ELR (cell line): ENCODE results near the gene STOML1.

ENCODE experiments used
- DNase-seq: peaks from one replicate; pipeline ENCODE4 v3.0.0-alpha.2; 2015; ENCODE audit warnings: low read depth

The STOML1 gene

DNA sequence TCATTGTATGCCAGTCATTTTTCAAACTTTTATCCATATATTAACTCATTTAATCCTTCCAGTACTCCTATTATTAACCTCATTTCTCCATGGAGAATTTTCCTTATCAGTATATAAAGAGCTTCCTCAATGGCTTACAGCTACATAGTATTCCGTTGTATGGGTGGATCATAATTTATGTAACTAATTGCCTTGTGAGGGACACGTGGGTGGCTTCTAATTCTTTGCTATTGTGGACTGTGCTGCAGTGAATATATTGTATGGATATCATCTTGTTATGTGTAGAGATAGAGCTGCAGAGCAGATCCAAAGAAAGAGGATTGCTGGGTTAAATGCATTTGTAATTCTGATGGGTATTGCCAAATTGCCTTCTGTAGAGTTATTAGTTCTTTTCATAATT is 27.6 kb upstream of the STOML1 start:
- DNase-seq: no peak

DNA sequence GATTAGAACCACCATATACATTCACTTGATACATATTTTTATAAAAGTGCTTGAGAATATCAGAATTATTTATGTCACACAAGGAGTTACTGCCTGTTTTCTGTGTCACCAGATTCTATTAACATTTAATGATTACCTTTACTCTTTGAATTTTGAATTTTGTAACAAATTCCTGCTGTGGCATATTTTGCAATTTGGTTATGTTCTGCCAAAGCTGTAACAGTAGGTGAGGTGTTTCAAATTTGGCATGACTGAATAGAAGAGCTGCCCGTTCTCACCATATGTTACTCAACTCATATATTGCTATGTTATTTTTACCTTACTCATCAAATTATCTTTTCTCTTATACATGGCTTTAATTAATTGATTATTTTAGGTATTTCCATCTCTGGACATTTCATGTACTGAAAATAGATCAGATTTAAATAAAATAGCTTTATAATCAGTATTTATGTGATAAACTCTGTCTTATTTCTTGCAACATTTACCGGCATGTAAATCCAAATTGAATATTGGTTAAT is 21.3 kb upstream of the STOML1 start:
- DNase-seq: no peak

DNA sequence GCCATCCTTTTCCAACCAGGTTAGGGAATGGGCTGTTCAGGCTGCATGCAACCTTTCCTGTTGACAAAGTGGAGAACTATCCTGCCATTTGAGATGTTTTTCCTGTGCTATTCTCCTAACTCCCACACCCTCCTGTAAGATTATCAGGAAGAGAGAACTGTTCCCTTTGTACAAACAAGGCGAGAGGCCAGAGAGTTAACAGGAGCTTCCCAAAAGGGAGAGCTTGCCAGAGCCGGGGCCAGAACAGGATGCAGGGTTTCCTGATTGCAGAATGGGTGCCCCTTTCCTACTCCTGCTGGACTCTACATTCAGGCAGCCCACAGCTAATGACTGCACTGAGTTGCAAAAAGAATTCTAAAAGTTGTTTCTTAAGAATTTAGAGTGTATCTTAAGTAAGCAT is 19.5 kb upstream of the STOML1 start:
- DNase-seq: no peak

DNA sequence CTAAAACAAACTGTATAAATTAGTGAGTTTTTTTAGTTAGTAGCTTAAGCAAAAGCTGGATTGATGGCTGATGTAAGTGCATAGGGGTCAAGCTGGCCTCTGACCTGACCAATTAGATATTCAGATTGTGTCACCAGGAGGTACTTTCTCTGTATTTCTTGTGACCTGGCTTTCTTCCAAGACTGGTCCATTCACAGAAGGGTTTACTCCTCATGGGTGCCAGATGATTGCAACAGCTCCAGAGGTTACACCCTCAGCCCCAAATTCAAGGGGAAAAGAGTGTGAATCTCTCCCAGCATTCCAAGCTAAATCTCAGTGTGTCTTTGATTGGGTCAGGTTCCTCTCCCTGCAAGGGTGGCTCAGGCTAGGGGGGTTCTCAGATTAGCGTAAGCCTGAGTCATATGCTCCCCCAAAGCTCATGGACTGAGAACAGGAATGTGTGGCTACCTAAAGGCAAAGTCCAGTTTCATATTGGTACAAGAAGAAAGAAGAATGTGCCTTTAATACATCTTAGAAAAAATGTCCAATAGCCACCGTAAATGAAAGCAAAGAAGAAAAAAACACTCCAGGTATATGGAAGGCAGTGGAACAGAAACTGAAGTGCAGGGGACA is 18.9 kb upstream of the STOML1 start:
- DNase-seq: no peak

DNA sequence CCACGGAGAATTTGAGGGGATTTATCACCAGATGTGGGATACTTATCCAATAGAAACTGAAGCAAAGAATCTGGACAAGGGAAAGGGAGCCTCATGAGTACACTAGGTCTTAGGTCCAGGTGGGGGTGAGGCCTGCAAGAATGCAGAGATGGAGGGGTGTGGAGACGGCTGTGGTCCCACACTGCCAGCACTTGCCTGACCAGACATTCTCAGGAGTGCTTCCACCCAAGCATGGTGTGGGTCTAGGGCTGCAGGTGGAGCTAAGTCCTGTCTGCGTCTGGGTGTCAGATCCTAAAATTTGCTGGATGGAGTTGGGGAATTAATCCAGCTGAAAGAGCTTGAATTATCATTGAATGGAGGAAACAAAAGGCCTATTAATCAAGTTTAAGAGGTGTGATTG is 16.8 kb upstream of the STOML1 start:
- DNase-seq: no peak

DNA sequence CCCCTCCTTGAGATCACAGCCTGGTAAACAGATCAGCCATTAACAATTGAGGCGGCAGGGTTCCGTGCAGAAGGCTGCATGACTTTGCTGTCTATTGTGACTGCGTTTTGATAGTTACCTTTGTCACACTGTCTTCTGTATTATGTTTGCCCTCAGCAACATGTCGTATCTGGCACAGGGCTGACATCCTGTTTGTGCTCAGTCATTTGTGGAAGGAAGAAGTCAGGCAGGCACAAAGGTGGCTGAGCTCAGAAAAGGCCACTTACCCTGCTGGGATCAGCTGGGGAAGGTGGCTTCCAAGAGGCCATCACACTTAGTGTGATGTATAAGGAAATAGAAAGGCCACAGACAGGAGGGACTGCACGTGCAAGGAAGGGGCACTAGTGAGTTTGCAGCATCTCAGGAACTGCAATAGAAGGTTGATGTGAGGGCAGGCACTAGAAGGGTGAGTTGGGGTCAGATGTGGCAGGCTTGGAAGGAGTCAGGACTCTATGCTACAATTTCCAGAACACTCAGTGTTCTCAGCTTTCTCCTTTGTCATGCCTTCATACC is 15.8 kb upstream of the STOML1 start:
- no peak for DNase-seq

DNA sequence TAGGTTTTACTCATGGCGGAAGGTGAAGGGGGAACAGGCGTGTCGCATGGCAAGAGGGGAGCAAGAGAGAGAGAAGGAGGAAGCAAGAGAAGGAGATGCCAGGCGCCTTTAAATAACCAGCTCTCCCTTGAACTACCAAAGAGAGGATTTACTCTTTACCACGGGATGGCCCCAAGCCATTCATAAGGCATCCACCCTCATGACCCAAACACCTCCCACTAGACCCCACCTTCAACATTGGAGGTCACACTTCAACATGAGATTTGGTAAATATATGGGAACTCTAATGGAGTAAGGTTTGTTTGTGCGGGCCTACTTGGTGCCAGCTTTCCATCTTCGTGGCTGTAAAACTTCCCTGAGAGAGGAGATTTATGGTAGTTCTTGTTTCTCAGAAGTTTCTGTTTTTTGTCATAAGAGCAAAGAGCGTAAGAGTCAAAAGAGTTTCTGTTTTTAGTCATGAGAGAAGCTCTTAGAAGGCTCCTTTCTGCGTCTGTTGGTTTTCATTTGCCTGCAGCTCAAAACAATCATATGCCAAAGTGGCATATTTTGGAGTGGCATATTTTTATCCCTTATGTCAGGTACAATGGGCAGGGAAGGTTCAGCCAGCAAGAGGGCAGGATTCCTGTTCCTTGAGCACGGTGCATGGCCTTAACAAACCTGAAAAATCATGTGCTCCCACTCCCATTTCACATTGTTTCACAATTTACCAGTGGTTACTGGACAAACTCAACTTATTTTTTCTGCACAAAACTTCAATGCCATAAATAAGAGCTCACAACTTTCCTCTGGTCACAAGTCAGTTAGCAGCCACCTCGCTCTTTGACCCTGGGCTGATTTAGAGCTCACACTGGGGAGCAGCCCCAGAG is 14.9 kb upstream of the STOML1 start:
- DNase-seq: no peak

DNA sequence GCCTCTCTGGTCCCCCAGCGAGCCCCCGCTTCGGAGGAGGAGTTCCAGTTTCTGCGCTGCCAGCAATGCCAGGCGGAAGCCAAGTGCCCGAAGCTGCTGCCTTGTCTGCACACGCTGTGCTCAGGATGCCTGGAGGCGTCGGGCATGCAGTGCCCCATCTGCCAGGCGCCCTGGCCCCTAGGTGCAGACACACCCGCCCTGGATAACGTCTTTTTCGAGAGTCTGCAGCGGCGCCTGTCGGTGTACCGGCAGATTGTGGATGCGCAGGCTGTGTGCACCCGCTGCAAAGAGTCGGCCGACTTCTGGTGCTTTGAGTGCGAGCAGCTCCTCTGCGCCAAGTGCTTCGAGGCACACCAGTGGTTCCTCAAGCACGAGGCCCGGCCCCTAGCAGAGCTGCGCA is 5.9 kb upstream of the STOML1 start:
- no peak for DNase-seq

DNA sequence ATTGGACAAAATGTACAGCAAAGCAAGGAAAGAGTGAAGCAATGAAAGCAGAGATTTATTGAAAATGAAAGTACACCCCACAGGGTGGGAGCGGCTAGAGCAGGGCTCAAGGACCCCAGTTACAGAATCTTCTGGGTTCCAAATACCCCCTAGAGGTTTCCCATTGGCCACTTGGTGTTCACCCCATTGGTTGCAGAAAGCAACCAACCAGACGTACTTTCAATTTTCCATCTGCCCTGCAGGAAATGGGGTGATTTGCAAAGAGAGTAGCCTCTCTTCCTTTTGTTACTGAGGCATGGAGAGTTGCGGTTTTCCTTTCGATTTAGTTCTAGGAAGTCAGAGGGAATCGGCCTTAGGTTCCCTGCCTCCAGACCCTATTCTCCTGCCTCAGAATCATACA is 4.8 kb upstream of the STOML1 start:
- DNase-seq: peak; percentile 77

DNA sequence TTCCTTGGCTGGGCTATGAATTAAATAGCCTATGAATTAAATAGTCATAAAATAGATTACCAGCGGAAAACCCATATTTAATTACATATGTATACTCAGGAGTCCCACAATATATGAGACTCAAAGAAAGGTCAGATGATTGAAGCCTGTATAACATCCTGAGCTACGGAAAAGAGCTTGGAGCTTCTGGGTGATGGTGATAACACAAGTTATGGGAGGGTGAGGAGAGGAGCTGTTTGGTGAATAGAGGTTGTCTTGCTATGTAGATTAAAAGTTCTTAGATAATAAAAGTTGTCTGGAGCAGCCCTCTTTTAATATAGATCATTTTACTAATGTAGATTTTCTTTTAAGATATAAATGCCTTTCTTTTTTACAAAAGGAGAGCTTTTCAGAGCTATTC is 4.2 kb upstream of the STOML1 start:
- no peak for DNase-seq

DNA sequence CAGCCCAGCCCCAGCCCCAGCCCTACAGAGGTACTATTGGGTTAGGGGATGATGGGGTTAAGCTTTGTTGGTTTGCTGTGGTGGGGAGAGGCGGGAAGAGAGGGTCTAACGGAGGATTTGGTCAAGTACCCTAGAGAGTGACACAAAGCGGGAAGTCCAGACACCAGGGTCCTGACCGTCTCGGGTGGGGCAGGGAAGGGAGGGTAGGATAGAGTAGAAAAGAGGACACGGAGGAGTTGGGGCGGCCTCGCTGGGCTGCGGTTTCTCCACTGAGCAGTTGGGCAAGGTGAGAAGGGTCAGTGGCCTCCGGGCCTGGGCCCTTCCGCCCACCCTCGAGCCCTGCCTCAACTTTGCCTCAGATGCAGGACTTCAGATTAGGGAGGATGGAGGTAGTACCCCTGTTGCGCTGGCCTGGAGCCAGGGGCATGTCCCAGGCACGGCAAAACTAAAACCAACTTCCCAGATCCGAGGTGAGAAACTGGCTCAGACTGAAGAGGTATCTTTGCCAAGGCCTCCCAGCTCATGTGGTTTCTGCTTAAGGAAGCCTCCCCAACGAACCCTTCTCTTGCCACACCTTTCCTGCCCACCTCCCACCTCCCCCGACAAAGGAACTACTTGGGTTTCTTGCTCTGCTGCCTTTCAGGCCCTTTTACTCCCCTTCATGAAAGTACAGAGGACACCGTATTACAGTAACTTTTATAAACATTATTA is 3.0 kb upstream of the STOML1 start:
- DNase-seq: no peak

DNA sequence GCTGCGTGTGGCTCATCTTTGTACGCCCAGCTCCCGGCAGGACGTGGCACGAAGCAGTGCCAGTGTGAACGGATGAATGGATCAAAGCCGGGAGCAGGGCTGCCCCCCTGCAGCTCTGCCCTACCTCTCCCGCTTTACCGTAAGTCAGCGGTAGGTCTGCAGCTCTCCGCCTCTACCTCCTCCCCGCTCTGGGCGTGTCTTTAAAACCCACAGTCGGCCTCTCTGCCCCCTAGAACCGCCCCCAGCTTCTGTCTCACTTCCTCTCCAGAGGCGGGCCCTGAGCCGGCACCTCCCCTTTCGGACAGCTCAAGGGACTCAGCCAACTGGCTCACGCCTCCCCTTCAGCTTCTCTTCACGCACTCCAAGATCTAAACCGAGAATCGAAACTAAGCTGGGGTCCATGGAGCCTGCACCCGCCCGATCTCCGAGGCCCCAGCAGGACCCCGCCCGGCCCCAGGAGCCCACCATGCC is 2.4 kb upstream of the STOML1 start, which contains the start of gene PML:
Gene PML, plus strand, starts transcription at position 304 of the 471 bp plus-strand sequence. Its CDS starts 97 bp downstream, at position 401.
- DNase-seq: peak; percentile 97

DNA sequence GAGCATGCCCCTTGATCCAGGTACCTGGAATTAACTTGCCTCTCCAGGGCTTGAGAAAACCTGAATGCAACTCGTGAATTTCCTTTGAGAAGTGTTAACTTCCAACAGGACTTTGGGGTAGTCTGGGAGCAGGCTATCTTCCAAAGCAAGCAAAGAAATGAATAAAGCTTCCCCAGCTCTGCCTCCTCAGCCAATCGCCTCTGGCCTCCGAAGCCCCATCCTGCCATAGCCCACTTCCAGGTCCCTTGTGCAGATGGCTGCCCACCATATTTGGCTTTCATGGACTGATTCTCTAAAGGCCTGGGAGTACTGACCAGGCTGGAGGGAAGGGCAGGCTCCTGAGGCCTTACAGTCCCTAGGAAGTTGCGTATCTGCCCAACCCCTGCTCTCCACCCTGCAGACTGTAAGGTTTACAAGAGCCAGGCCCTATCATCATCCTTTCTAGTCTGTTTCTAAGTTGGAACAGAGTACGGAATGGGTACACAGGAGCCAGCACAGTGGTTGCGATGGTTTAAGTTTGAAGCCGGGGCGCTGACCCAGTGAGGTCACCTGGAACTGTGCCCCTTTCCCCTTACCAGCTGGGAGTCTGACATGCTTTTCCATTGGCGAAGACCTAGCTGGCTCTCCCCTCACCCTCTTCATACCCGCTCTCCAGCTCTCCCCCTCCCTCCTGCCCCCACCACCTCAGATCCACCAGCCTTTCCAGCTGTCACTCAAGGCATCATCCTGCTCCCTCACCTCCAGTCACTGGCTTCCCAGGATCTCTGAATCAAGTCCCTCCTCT is 1.3 kb upstream of the STOML1 start:
- no peak for DNase-seq

DNA sequence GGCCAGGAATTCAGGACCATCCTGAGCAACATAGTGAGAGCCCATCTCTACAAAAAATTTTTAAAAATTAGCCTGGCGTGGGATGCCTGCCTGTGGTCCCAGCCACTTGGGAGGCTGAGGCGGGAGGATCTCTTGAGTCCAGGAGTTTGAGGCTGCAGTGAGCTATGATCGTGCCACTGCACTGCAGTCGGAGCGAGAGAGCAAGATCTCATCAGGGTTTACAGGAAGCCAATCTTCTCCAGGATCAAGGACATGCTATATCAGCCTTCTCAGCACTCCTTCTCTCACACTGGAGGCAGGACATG is 451 bp upstream of the STOML1 start:
- no peak for DNase-seq

DNA sequence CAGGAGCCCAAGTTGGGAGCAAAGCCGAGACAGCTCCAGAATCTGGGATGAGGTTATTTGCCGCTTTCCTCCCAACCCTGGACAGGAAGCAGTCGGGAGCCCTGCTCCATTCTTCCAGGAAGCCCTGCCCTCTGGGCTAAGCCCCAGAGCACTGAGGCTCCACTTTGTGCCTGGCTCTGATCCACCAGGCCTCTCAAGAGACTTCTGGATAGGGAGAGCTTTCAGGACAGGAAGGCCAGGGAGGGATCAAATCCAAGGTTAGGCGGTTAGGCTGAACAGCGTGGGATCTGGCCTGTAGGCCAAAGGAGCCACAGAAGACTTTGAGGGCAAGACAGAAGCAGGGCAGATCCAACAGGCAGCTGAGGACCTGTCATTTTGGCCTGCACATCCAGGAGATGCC is 835 bp downstream of the STOML1 start:
- peak; percentile 36 for DNase-seq

DNA sequence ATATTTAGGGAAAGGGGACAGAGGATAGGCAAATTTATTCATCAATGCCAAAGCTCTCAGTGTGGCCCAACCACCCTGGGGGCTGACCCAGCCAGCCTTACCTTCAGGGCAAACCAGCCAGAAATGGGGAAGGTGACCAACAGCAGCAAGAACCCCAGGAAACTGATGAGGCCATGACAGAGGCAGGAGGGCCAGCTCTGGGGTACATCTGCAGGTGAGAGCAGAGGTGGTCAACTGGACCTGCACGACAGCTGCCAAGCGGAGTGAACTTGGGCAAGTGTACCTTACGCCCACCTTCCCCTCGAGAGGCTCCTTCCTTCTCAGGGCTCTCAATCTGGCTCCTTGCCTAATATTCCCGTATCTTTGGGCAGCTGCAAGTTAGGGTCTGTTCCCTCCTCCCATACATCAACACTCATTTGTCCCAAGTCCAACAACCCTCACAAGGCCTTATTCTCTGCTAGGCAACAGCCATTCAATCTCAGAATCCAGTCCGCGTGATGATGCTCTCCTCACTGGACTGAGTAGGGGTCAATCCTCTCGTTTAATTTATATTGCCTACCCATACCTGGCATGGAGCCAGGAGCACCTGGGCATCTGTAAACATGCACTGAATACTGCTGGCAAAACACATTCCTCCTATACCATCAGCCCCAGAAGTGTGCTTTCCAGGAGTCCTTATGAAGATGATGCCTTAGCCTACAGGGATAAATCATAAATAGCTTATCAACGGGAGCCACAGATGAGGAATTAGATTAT is 1.7 kb downstream of the STOML1 start:
- no peak for DNase-seq

DNA sequence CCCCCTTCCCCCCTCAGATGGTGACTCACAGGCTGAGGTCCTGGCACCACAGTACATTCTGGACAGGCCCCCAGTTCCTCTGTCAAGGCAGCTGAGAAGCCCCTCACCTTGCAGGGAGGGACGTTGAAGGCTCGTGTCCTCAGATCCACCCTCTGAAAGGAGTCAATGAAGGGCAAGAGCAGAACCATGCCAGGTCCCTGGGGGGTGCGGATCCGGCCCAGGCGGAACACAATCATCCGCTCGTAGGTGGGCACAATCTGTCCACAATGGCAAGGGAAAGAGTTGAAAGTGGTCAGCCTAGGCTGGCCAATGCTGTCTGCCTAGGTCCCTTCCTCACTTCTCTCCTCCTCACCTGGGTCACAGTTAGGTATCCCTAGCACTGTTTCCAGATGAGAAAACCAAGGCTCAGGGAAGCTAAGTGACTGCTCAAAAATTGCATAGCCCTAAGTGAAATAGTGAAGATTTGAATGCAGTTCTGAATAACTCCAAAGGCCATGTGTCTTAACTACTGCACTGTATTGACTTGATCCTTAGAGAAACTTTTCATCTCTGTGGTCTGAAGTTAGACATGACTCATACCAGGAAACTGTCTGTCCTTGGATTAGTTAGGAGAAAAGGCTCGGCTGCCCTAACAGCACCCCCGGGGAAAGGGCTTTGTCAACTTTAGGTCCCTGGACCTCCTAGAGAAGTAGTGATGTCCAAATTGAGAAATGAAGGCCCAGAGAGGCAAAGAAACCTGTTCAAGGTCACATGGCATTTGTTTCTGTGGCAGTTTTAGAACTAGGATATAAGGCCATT is 2.9 kb downstream of the STOML1 start:
- DNase-seq: peak; percentile 89

DNA sequence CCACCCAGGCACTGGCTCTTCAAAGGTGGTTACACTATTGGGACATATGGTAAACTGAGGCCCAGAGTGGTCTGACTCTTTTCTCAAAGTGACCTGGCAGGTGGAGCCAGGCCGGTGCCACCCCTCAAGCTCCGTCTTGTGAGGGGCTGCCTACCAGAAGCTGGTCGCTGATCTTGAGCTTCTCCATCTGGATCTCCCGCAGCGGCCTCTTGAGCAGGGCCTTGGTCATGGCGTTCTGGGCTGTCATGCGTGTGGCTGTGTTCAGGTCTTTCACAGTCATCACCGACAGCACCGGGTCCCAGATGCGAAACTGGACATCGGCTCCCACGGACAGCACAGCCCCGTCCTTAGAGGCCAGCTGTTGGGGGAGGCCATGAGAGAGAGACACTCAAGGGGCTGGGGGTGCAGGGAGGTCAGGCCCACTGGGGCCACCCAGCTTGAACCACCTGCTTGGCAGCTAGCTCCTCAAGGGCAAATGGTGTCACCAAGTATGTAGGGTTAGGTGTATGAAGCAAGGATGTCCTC is 3.6 kb downstream of the STOML1 start:
- DNase-seq: no peak

DNA sequence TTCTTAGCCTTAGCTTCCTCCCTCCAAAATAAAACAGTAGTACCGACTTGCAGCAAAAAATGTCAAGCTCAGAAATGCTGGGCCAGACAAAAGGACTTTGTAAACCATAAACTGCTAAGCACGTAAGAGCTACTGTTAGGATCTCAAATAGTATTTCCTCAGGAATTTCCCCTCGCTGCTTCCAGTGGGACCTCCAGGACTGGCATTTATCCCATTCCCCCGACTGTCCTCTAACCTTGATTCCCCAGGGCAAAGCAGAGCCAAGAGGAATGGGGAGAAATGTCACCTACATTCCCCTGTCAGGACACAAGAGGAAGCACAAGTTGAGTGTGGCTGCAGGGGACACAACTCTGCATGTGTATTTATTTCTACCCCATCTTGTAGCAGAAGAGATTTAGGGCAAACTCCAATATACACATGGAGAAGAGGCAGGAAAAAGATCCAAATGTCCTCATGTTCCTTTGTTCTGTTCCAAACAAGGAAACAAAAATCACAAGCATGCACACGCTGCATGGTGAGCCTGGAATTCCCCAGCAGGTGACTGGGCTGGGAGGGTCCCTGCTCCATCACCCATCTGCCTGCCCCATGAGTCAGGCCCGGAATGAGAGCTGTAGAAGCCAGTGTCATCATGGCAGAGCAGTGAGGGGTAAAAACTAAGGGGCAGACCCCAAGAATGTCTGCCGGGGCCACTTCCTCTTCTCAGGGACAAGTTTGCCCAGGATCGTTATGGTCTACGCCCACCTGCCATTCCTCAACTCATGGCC is 4.2 kb downstream of the STOML1 start:
- DNase-seq: peak; percentile 82
